ENCODE measurements around the gene CEP63. TPM values are rescaled to one million over a fixed set of nuclear protein-coding genes. Genes with fewer than 3 reads are reported as not detected.

Gene CEP63
- total and polyA plus RNA-seq, 9 of the 15 experiments (the other 6 are each of a cell fraction or from before 2014, with no cell fraction given), result 5.1 to 17.8 (median 10.6) TPM

DNA sequence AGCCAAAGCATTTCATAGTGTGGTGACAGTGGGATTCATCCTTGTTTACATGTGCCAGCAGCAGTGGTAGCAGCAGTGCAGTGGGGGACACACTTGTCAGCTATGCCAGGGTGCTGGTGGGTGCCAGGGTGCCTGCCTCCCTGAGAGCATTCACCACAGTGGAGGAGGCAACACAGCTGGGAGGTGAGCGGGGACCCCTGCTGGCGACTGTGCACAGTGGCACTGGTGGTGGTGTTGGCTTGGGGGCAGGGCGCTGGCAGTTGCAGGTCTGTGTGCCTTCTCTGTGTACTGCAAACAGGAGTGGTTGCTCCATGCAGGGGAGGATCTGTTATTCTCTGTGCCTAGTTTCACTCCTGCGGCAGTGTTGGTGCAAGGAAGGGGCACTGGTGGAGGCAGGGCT lies 41.2 kb downstream of the CEP63 start:
- FAIRE-seq (no peak), DNase-seq (ENCODE audit: extremely low read depth in 1 of 4, low spot score in 3 of 4) (peak in 2 of 4 experiments; percentile 11 to 23), ATAC-seq (peak; percentile 86)
- intact Hi-C loops (cut with micrococcal nuclease), result no loop called here
- Histone ChIP-seq H3K36me3 (ENCODE audit: control insufficient read depth, insufficient read depth, low read length) (no peaks in the 10 kb centered on the region), H3K27ac (ENCODE audit: extremely low read depth, low read depth, low read length) (no peak overlapping the region), H3K4me2 (ENCODE audit: insufficient read depth, low read length) (no peak overlapping the region), H4K20me1 (replicated peaks; ENCODE audit: control insufficient read depth, insufficient read depth, low read length) (no peaks in the 10 kb centered on the region), H3K4me3 (no peak overlapping the region), H3K9me3 (replicated peaks; ENCODE audit: control insufficient read depth, insufficient read depth, low read depth, low read length) (no peaks in the 10 kb centered on the region), H3K9me1 (ENCODE audit: control insufficient read depth, insufficient read depth, low read length) (no peaks in the 10 kb centered on the region), H3K9ac (ENCODE audit: insufficient read depth in 1 of 2, low read depth in 2 of 2, low read length in 2 of 2) (no peak overlapping the region), H3K79me2 (ENCODE audit: control insufficient read depth, insufficient read depth, low read length) (no peaks in the 10 kb centered on the region), H3K27me3 (ENCODE audit: control insufficient read depth in 2 of 2, insufficient read depth in 2 of 2, low read length in 2 of 2) (no peaks in the 10 kb centered on the region), H2AFZ (ENCODE audit: low read depth, low read length) (no peak overlapping the region), H3K4me1 (replicated peaks in 1 of 2; ENCODE audit: control insufficient read depth in 2 of 2, insufficient read depth in 2 of 2, low read length in 2 of 2) (no peaks in the 10 kb centered on the region; a peak in 1 of 5 replicates)
- 53% methylated on average over 2 of the region's 4 CpGs for WGBS (ENCODE audit: insufficient coverage, low coverage, missing lambda C conversion rate)
- in situ Hi-C loops (cut with MboI), result no loop called here
- ChIA-PET POLR2A (interaction anchor here (0.9 to 2.2 kb wide), 2 partner anchors 9 to 11 kb away, joined by 3 to 6 read pairs; no protein-coding TSS in a partner anchor), CTCF (ENCODE audit: low intra/inter-chr PET ratio) (no interaction called here)
- BruUV-seq (replicated peaks), result no TSS peak
- TF ChIP-seq SNIP1 (IDR thresholded peaks at IDR 0.05; ENCODE audit: low read depth) (no peak), KDM5B (IDR thresholded peaks at IDR 0.05; ENCODE audit: insufficient replicate concordance, low read depth, low read length) (no peak), MAFK (IDR thresholded peaks at IDR 0.05; ENCODE audit: low read length) (no peak), GABPB1 (CRISPR knock-in tag; IDR thresholded peaks at IDR 0.05) (no peak), CEBPG (CRISPR knock-in tag; IDR thresholded peaks at IDR 0.05) (no peak), CEBPG (tag; conservative IDR thresholded peaks at IDR 0.05 in 1 of 2, IDR thresholded peaks at IDR 0.05 in 1 of 2) (no peak), RUNX1 (IDR thresholded peaks at IDR 0.05; ENCODE audit: low read depth) (no peak), NFATC3 (IDR thresholded peaks at IDR 0.05) (no peak), HDAC8 (tag; IDR thresholded peaks at IDR 0.05) (no peak), NR2F6 (CRISPR knock-in tag; IDR thresholded peaks at IDR 0.05) (no peak), COPS2 (conservative IDR thresholded peaks at IDR 0.05) (no peak), TAF1 (IDR thresholded peaks at IDR 0.05; ENCODE audit: control insufficient read depth, extremely low read depth, insufficient read depth, low read length, severe bottlenecking) (no peak), SRSF3 (IDR thresholded peaks at IDR 0.05; ENCODE audit: insufficient read depth, low read length) (no peak), YBX1 (IDR thresholded peaks at IDR 0.05) (no peak), RAD21 (CRISPR knock-in tag; conservative IDR thresholded peaks at IDR 0.05 in 1 of 2, IDR thresholded peaks at IDR 0.05 in 1 of 2) (peak in 1 of 2 experiments; percentile 11; a peak in 1 of 4 replicates)
- TF ChIP-seq, protein P1, sequence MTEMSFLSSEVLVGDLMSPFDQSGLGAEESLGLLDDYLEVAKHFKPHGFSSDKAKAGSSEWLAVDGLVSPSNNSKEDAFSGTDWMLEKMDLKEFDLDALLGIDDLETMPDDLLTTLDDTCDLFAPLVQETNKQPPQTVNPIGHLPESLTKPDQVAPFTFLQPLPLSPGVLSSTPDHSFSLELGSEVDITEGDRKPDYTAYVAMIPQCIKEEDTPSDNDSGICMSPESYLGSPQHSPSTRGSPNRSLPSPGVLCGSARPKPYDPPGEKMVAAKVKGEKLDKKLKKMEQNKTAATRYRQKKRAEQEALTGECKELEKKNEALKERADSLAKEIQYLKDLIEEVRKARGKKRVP (CRISPR knock-in tag; IDR thresholded peaks at IDR 0.05), result no peak
- TF ChIP-seq, protein P2, sequence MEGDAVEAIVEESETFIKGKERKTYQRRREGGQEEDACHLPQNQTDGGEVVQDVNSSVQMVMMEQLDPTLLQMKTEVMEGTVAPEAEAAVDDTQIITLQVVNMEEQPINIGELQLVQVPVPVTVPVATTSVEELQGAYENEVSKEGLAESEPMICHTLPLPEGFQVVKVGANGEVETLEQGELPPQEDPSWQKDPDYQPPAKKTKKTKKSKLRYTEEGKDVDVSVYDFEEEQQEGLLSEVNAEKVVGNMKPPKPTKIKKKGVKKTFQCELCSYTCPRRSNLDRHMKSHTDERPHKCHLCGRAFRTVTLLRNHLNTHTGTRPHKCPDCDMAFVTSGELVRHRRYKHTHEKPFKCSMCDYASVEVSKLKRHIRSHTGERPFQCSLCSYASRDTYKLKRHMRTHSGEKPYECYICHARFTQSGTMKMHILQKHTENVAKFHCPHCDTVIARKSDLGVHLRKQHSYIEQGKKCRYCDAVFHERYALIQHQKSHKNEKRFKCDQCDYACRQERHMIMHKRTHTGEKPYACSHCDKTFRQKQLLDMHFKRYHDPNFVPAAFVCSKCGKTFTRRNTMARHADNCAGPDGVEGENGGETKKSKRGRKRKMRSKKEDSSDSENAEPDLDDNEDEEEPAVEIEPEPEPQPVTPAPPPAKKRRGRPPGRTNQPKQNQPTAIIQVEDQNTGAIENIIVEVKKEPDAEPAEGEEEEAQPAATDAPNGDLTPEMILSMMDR (IDR thresholded peaks at IDR 0.05 in 2 of 3, conservative IDR thresholded peaks at IDR 0.05 in 1 of 3; ENCODE audit: insufficient read depth in 2 of 3, low read depth in 1 of 3, low read length in 3 of 3), result peak in 2 of 3 experiments; percentile 36 to 43; a peak in 2 of 6 replicates
- TF ChIP-seq, protein P3, sequence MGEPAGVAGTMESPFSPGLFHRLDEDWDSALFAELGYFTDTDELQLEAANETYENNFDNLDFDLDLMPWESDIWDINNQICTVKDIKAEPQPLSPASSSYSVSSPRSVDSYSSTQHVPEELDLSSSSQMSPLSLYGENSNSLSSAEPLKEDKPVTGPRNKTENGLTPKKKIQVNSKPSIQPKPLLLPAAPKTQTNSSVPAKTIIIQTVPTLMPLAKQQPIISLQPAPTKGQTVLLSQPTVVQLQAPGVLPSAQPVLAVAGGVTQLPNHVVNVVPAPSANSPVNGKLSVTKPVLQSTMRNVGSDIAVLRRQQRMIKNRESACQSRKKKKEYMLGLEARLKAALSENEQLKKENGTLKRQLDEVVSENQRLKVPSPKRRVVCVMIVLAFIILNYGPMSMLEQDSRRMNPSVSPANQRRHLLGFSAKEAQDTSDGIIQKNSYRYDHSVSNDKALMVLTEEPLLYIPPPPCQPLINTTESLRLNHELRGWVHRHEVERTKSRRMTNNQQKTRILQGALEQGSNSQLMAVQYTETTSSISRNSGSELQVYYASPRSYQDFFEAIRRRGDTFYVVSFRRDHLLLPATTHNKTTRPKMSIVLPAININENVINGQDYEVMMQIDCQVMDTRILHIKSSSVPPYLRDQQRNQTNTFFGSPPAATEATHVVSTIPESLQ (CRISPR knock-in tag; IDR thresholded peaks at IDR 0.05), result no peak
